HepG2 (cell line): ENCODE results near the gene MROH2A. TPM values are rescaled to one million over a fixed set of nuclear protein-coding genes. Genes with fewer than 3 reads are reported as not detected.

Experiments
- ARID4A ChIP-seq: sonication (generic); formaldehyde crosslinking; IDR thresholded peaks from 2 replicates; pipeline ENCODE4 v1.5.0; 2020; ENCODE audit warnings: mild to moderate bottlenecking, missing genetic modification reagents, borderline replicate concordance
- U2AF1 ChIP-seq: fragments of 200-400 bp; formaldehyde crosslinking; optimal IDR thresholded peaks from 2 replicates; pipeline ENCODE3; 2017; ENCODE audit warnings: mild to moderate bottlenecking, low read depth, low read length
- ZNF281 ChIP-seq: sonication (generic); formaldehyde crosslinking; IDR thresholded peaks from 2 replicates; pipeline ENCODE4 v1.4.0; 2020; ENCODE audit warnings: missing genetic modification reagents, borderline replicate concordance
- ZNF670 ChIP-seq: sonication (generic); formaldehyde crosslinking; IDR thresholded peaks from 2 replicates; pipeline ENCODE4 v1.8.0; 2022; ENCODE audit warnings: mild to moderate bottlenecking, missing genetic modification reagents, borderline replicate concordance
- ZNF891 ChIP-seq: sonication (generic); formaldehyde crosslinking; IDR thresholded peaks from 2 replicates; pipeline ENCODE4 v1.5.0; 2020; ENCODE audit warnings: mild to moderate bottlenecking, missing genetic modification reagents
- polyA plus RNA-seq, 8 experiments: library from polyadenylated mRNA; depleted of rRNA in 3 of 8; stranded (reverse) in 7 of 8; unstranded in 1 of 8; fragments of >200 nt; fragmentation: Illumina TruSeq in 4 of 8; extraction: Trizol in 4 of 8; gene quantifications; 2 replicates each; pipeline versions ENCODE4 v1.2.1 to v1.2.3, GENCODE V29; 2011 to 2016; ENCODE audit warnings: low read depth in 4 of 8, missing spikeins in 1 of 8, mixed read lengths in 1 of 8; ENCODE audit not compliant: insufficient read depth in 1 of 8
- total RNA-seq, 5 experiments: library from RNA; depleted of rRNA; stranded (reverse); fragments of >200 nt; fragmentation: Illumina TruSeq; extraction: Trizol; gene quantifications; 2 replicates each; pipeline ENCODE4 v1.2.3, GENCODE V29; 2016; ENCODE audit warnings: low read depth in 1 of 5
- TF ChIP-seq, protein P1 (sequence below): IDR thresholded peaks from 2 replicates; pipeline ENCODE4 v1.6.1; 2016; ENCODE audit warnings: control low read depth
- TF ChIP-seq, protein P2 (sequence below): sonication (generic); formaldehyde crosslinking; IDR thresholded peaks from 2 replicates; pipeline ENCODE4 v1.4.0; 2020; ENCODE audit warnings: missing genetic modification reagents
- TF ChIP-seq, protein P3 (sequence below): sonication (generic); formaldehyde crosslinking; IDR thresholded peaks from 2 replicates; pipeline ENCODE4 v1.5.1; 2020; ENCODE audit warnings: missing genetic modification reagents, mild to moderate bottlenecking, borderline replicate concordance
- TF ChIP-seq, protein P4 (sequence below): sonication (generic); formaldehyde crosslinking; conservative IDR thresholded peaks from 2 replicates; pipeline ENCODE4 v1.4.0; 2020; ENCODE audit warnings: mild to moderate bottlenecking, missing genetic modification reagents, moderate library complexity

Gene MROH2A
- total and polyA plus RNA-seq, 2 of the 13 experiments (the other 11 are each of a cell fraction or from before 2014, with no cell fraction given), result 0.03 to 0.04 TPM

GRCh38 chr2:233758849-233759248, 19.3 kb upstream of the MROH2A start (continued):
- TF ChIP-seq ARID4A (CRISPR knock-in tag), result no peak
- TF ChIP-seq, protein P1, sequence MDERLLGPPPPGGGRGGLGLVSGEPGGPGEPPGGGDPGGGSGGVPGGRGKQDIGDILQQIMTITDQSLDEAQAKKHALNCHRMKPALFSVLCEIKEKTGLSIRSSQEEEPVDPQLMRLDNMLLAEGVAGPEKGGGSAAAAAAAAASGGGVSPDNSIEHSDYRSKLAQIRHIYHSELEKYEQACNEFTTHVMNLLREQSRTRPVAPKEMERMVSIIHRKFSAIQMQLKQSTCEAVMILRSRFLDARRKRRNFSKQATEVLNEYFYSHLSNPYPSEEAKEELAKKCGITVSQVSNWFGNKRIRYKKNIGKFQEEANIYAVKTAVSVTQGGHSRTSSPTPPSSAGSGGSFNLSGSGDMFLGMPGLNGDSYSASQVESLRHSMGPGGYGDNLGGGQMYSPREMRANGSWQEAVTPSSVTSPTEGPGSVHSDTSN (CRISPR knock-in tag), result no peak
- TF ChIP-seq, protein P2, sequence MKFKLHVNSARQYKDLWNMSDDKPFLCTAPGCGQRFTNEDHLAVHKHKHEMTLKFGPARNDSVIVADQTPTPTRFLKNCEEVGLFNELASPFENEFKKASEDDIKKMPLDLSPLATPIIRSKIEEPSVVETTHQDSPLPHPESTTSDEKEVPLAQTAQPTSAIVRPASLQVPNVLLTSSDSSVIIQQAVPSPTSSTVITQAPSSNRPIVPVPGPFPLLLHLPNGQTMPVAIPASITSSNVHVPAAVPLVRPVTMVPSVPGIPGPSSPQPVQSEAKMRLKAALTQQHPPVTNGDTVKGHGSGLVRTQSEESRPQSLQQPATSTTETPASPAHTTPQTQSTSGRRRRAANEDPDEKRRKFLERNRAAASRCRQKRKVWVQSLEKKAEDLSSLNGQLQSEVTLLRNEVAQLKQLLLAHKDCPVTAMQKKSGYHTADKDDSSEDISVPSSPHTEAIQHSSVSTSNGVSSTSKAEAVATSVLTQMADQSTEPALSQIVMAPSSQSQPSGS (CRISPR knock-in tag), result no peak
- TF ChIP-seq U2AF1, result no peak
- TF ChIP-seq ZNF891 (CRISPR knock-in tag), result no peak
- TF ChIP-seq ZNF670 (CRISPR knock-in tag), result 0 out of 2 replicates have a peak, but pooled peaks have one; percentile 19
- TF ChIP-seq, protein P3, sequence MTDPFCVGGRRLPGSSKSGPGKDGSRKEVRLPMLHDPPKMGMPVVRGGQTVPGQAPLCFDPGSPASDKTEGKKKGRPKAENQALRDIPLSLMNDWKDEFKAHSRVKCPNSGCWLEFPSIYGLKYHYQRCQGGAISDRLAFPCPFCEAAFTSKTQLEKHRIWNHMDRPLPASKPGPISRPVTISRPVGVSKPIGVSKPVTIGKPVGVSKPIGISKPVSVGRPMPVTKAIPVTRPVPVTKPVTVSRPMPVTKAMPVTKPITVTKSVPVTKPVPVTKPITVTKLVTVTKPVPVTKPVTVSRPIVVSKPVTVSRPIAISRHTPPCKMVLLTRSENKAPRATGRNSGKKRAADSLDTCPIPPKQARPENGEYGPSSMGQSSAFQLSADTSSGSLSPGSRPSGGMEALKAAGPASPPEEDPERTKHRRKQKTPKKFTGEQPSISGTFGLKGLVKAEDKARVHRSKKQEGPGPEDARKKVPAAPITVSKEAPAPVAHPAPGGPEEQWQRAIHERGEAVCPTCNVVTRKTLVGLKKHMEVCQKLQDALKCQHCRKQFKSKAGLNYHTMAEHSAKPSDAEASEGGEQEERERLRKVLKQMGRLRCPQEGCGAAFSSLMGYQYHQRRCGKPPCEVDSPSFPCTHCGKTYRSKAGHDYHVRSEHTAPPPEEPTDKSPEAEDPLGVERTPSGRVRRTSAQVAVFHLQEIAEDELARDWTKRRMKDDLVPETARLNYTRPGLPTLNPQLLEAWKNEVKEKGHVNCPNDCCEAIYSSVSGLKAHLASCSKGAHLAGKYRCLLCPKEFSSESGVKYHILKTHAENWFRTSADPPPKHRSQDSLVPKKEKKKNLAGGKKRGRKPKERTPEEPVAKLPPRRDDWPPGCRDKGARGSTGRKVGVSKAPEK (CRISPR knock-in tag), result no peak
- TF ChIP-seq, protein P4, sequence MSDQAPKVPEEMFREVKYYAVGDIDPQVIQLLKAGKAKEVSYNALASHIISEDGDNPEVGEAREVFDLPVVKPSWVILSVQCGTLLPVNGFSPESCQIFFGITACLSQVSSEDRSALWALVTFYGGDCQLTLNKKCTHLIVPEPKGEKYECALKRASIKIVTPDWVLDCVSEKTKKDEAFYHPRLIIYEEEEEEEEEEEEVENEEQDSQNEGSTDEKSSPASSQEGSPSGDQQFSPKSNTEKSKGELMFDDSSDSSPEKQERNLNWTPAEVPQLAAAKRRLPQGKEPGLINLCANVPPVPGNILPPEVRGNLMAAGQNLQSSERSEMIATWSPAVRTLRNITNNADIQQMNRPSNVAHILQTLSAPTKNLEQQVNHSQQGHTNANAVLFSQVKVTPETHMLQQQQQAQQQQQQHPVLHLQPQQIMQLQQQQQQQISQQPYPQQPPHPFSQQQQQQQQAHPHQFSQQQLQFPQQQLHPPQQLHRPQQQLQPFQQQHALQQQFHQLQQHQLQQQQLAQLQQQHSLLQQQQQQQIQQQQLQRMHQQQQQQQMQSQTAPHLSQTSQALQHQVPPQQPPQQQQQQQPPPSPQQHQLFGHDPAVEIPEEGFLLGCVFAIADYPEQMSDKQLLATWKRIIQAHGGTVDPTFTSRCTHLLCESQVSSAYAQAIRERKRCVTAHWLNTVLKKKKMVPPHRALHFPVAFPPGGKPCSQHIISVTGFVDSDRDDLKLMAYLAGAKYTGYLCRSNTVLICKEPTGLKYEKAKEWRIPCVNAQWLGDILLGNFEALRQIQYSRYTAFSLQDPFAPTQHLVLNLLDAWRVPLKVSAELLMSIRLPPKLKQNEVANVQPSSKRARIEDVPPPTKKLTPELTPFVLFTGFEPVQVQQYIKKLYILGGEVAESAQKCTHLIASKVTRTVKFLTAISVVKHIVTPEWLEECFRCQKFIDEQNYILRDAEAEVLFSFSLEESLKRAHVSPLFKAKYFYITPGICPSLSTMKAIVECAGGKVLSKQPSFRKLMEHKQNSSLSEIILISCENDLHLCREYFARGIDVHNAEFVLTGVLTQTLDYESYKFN (CRISPR knock-in tag), result peak; percentile 50
- no peak for TF ChIP-seq ZNF281
